ENCODE measurements around the gene TSPO. TPM values are rescaled to one million over a fixed set of nuclear protein-coding genes. Genes with fewer than 3 reads are reported as not detected.

The TSPO gene
- total RNA-seq, 3 donors from 2014 or later (not counting 1 experiment from before 2014, with no cell fraction given): 52.1 to 81.7 (median 59.3) TPM

- Histone ChIP-seq H3K27ac (ENCODE audit: low read length) (no peak overlapping the region), H3K36me3 (ENCODE audit: control insufficient read depth, insufficient read depth, low read length) (peaks cover 23% of the 10 kb centered on the region), H3K4me3 (ENCODE audit: low read length) (no peak overlapping the region), H3K4me1 (ENCODE audit: control insufficient read depth, insufficient read depth, low read length) (peaks cover 26% of the 10 kb centered on the region), H3K27me3 (ENCODE audit: control insufficient read depth, insufficient read depth, low read length) (no peaks in the 10 kb centered on the region), H3K9me3 (ENCODE audit: control insufficient read depth, insufficient read depth, low read length) (no peaks in the 10 kb centered on the region)
- intact Hi-C loops (cut with micrococcal nuclease): no loop called here
- no peak for TF ChIP-seq CTCF (IDR thresholded peaks at IDR 0.05)
- no peak for DNase-seq
- Mint-ChIP-seq H3K27ac (peak overlapping the region in 1 of 2 donors; percentile 38), H3K9me3 (no peaks in the 10 kb centered on the region), H3K27me3 (ENCODE audit: low read depth in 2 of 2) (no peaks in the 10 kb centered on the region), H3K4me1 (peaks cover 11 to 14% of the 10 kb centered on the region in 2 donors), H3K4me3 (no peak overlapping the region), H3K36me3 (no peaks in the 10 kb centered on the region)
- 91% methylated on average over 12 of the region's 12 CpGs for WGBS (ENCODE audit: insufficient coverage)
- no peak for ATAC-seq
These were observed 20.2 kb downstream of the TSPO start for GRCh38 chr22:43171607-43172006.

GRCh38 chr22:43172191-43172590, 20.8 kb downstream of the TSPO start:
- Mint-ChIP-seq H3K36me3 (no peaks in the 10 kb centered on the region), H3K4me1 (peaks cover 11 to 14% of the 10 kb centered on the region in 2 donors), H3K27ac (no peak overlapping the region), H3K9me3 (no peaks in the 10 kb centered on the region), H3K27me3 (ENCODE audit: low read depth in 2 of 2) (no peaks in the 10 kb centered on the region), H3K4me3 (no peak overlapping the region)
- TF ChIP-seq CTCF (IDR thresholded peaks at IDR 0.05): no peak
- Histone ChIP-seq H3K4me3 (ENCODE audit: low read length) (no peak overlapping the region), H3K4me1 (ENCODE audit: control insufficient read depth, insufficient read depth, low read length) (peaks cover 26% of the 10 kb centered on the region), H3K27me3 (ENCODE audit: control insufficient read depth, insufficient read depth, low read length) (no peaks in the 10 kb centered on the region), H3K27ac (ENCODE audit: low read length) (no peak overlapping the region), H3K36me3 (ENCODE audit: control insufficient read depth, insufficient read depth, low read length) (peaks cover 20% of the 10 kb centered on the region), H3K9me3 (ENCODE audit: control insufficient read depth, insufficient read depth, low read length) (no peaks in the 10 kb centered on the region)
- ATAC-seq (no peak), DNase-seq (no peak)
- WGBS (ENCODE audit: insufficient coverage): 98% methylated on average over 17 of the region's 19 CpGs
- intact Hi-C loops (cut with micrococcal nuclease): no loop called here

GRCh38 chr22:43173566-43173965, 22.2 kb downstream of the TSPO start:
- H3K9me3 Mint-ChIP-seq: no peaks in the 10 kb centered on the region
- peaks cover 11 to 14% of the 10 kb centered on the region in 2 donors for H3K4me1 Mint-ChIP-seq
- peaks cover 22% of the 10 kb centered on the region for H3K4me1 ChIP-seq (ENCODE audit: control insufficient read depth, insufficient read depth, low read length)
- no peaks in the 10 kb centered on the region for H3K36me3 Mint-ChIP-seq
- no peak overlapping the region for H3K27ac Mint-ChIP-seq
- no peak for TF ChIP-seq CTCF (IDR thresholded peaks at IDR 0.05)
- no peak overlapping the region for H3K27ac ChIP-seq (ENCODE audit: low read length)
- no peak overlapping the region for H3K4me3 Mint-ChIP-seq
- no peaks in the 10 kb centered on the region for H3K27me3 ChIP-seq (ENCODE audit: control insufficient read depth, insufficient read depth, low read length)
- 95% methylated on average over 9 of the region's 9 CpGs for WGBS (ENCODE audit: insufficient coverage)
- H3K9me3 ChIP-seq (ENCODE audit: control insufficient read depth, insufficient read depth, low read length): no peaks in the 10 kb centered on the region
- H3K27me3 Mint-ChIP-seq (ENCODE audit: low read depth in 2 of 2): no peaks in the 10 kb centered on the region
- H3K4me3 ChIP-seq (ENCODE audit: low read length): no peak overlapping the region
- intact Hi-C loops (cut with micrococcal nuclease): no loop called here
- ATAC-seq (no peak), DNase-seq (no peak)
- peaks cover 19% of the 10 kb centered on the region for H3K36me3 ChIP-seq (ENCODE audit: control insufficient read depth, insufficient read depth, low read length)

GRCh38 chr22:43173976-43174720, 22.8 kb downstream of the TSPO start:
- Mint-ChIP-seq H3K27ac (no peak overlapping the region), H3K4me1 (peaks cover 11 to 14% of the 10 kb centered on the region in 2 donors), H3K27me3 (ENCODE audit: low read depth in 2 of 2) (no peaks in the 10 kb centered on the region), H3K9me3 (no peaks in the 10 kb centered on the region), H3K4me3 (no peak overlapping the region), H3K36me3 (no peaks in the 10 kb centered on the region)
- no peak for ATAC-seq
- intact Hi-C loops (cut with micrococcal nuclease): no loop called here
- TF ChIP-seq CTCF (IDR thresholded peaks at IDR 0.05): no peak
- Histone ChIP-seq H3K4me1 (ENCODE audit: control insufficient read depth, insufficient read depth, low read length) (peaks cover 19% of the 10 kb centered on the region), H3K9me3 (ENCODE audit: control insufficient read depth, insufficient read depth, low read length) (no peaks in the 10 kb centered on the region), H3K27ac (ENCODE audit: low read length) (no peak overlapping the region), H3K36me3 (ENCODE audit: control insufficient read depth, insufficient read depth, low read length) (peaks cover 21% of the 10 kb centered on the region), H3K27me3 (ENCODE audit: control insufficient read depth, insufficient read depth, low read length) (no peaks in the 10 kb centered on the region), H3K4me3 (ENCODE audit: low read length) (no peak overlapping the region)
- 97% methylated on average over 39 of the region's 39 CpGs for WGBS (ENCODE audit: insufficient coverage)
- DNase-seq: no peak
